Measurements from ENCODE around the gene NDUFS8.
A peak's percentile ranks its signal among the peaks of the same experiment; 100 is the strongest.

The NDUFS8 gene

GRCh38 chr11:68043349-68044144 is 13.1 kb downstream of the NDUFS8 start:
- TF ChIP-seq CTCF (IDR thresholded peaks at IDR 0.05; ENCODE audit: low read depth, low read length), result no peak
- DNase-seq (ENCODE audit: low read depth, low spot score), result peak; percentile 63
- in situ Hi-C loops (cut with HindIII; ENCODE audit: low sequenced_read_pairs), result no loop called here
- H3K4me3 ChIP-seq (ENCODE audit: low read depth, low read length), result no peak overlapping the region

- no peak for TF ChIP-seq CTCF (IDR thresholded peaks at IDR 0.05; ENCODE audit: low read depth, low read length)
- H3K4me3 ChIP-seq (ENCODE audit: low read depth, low read length), result no peak overlapping the region
- in situ Hi-C loops (cut with HindIII; ENCODE audit: low sequenced_read_pairs), result no loop called here
- no peak for DNase-seq (ENCODE audit: low read depth, low spot score)
These were observed 13.8 kb downstream of the NDUFS8 start for GRCh38 chr11:68044145-68044813.

- in situ Hi-C loops (cut with HindIII; ENCODE audit: low sequenced_read_pairs), result no loop called here
- no peak overlapping the region for H3K4me3 ChIP-seq (ENCODE audit: low read depth, low read length)
- no peak for TF ChIP-seq CTCF (IDR thresholded peaks at IDR 0.05; ENCODE audit: low read depth, low read length)
These were observed 14.4 kb downstream of the NDUFS8 start for GRCh38 chr11:68044898-68045351.

GRCh38 chr11:68047437-68048290 is 17.2 kb downstream of the NDUFS8 start:
- DNase-seq (ENCODE audit: low read depth, low spot score), result no peak
- in situ Hi-C loops (cut with HindIII; ENCODE audit: low sequenced_read_pairs), result no loop called here
- TF ChIP-seq CTCF (IDR thresholded peaks at IDR 0.05; ENCODE audit: low read depth, low read length), result no peak

More at GRCh38 chr11:68044898-68045351, 14.4 kb downstream of the NDUFS8 start:
- no peak for DNase-seq (ENCODE audit: low read depth, low spot score)

GRCh38 chr11:68048681-68049508 is 18.4 kb downstream of the NDUFS8 start:
- DNase-seq (ENCODE audit: low read depth, low spot score), result no peak
- H3K4me3 ChIP-seq (ENCODE audit: low read depth, low read length), result no peak overlapping the region
- in situ Hi-C loops (cut with HindIII; ENCODE audit: low sequenced_read_pairs), result no loop called here
- TF ChIP-seq CTCF (IDR thresholded peaks at IDR 0.05; ENCODE audit: low read depth, low read length), result no peak

More at GRCh38 chr11:68047437-68048290, 17.2 kb downstream of the NDUFS8 start:
- no peak overlapping the region for H3K4me3 ChIP-seq (ENCODE audit: low read depth, low read length)
